ENCODE measurements around the gene ZFP57.

ZFP57 gene

GRCh38 chr6:29626948-29627754 is 53.8 kb downstream of the ZFP57 start:
- DNase-seq (ENCODE audit: low read depth in 3 of 3) = no peak

- no peak for DNase-seq (ENCODE audit: low read depth in 3 of 3)
Observed at GRCh38 chr6:29625337-29625930, 55.5 kb downstream of the ZFP57 start.

GRCh38 chr6:29624520-29624961 is 56.4 kb downstream of the ZFP57 start:
- DNase-seq (ENCODE audit: low read depth in 3 of 3) = no peak

Data from stimulated activated CD4-positive, alpha-beta T cell treated with anti-CD3 and anti-CD28 coated beads, TNF-alpha, amount 100 ng/mL, for 4 hours (primary cell).